ENCODE measurements around the gene DMRTB1. TPM values are rescaled to one million over a fixed set of nuclear protein-coding genes. Genes with fewer than 3 reads are reported as not detected.

The DMRTB1 gene
- total and polyA plus RNA-seq, 2 experiments from 2014 or later = not detected

- Histone ChIP-seq H3K9me2 (ENCODE audit: insufficient read depth) (no peaks in the 10 kb centered on the region), H3K4me1 (ENCODE audit: insufficient read depth) (peaks cover 36% of the 10 kb centered on the region), H3K27ac (no peak overlapping the region), H3K4me2 (ENCODE audit: unreplicated experiment) (no peak overlapping the region), H3K27me3 (replicated peaks; ENCODE audit: insufficient read depth) (peaks cover 12% of the 10 kb centered on the region), H3K36me3 (ENCODE audit: low read depth) (no peaks in the 10 kb centered on the region), H2AFZ (no peak overlapping the region), H4K20me1 (ENCODE audit: insufficient read depth) (no peaks in the 10 kb centered on the region), H3K9me3 (ENCODE audit: low read depth) (no peaks in the 10 kb centered on the region), H3K9ac (no peak overlapping the region), H3K4me3 (no peak overlapping the region), H3F3A (ENCODE audit: insufficient read depth) (peaks cover 20% of the 10 kb centered on the region), H3K79me2 (ENCODE audit: insufficient read depth) (no peaks in the 10 kb centered on the region)
- WGBS, 2 experiments (ENCODE audit: low coverage in 1 of 2, low lambda C conversion rate in 2 of 2, missing lambda C conversion rate in 2 of 2) = 80 to 86% methylated on average over 5 of the region's 5 CpGs
- DNase-seq = peak; percentile 47
- TF ChIP-seq EZH2 (IDR thresholded peaks at IDR 0.05; ENCODE audit: insufficient read depth, poor library complexity, severe bottlenecking) = no peak
- no peak for TF ChIP-seq EZH2phosphoT487 (IDR thresholded peaks at IDR 0.05; ENCODE audit: insufficient read depth, low read depth)
- in situ Hi-C loops (cut with MboI) = no loop called here
Measured at GRCh38 chr1:53411541-53412152, 47.6 kb upstream of the DMRTB1 start.

DNA sequence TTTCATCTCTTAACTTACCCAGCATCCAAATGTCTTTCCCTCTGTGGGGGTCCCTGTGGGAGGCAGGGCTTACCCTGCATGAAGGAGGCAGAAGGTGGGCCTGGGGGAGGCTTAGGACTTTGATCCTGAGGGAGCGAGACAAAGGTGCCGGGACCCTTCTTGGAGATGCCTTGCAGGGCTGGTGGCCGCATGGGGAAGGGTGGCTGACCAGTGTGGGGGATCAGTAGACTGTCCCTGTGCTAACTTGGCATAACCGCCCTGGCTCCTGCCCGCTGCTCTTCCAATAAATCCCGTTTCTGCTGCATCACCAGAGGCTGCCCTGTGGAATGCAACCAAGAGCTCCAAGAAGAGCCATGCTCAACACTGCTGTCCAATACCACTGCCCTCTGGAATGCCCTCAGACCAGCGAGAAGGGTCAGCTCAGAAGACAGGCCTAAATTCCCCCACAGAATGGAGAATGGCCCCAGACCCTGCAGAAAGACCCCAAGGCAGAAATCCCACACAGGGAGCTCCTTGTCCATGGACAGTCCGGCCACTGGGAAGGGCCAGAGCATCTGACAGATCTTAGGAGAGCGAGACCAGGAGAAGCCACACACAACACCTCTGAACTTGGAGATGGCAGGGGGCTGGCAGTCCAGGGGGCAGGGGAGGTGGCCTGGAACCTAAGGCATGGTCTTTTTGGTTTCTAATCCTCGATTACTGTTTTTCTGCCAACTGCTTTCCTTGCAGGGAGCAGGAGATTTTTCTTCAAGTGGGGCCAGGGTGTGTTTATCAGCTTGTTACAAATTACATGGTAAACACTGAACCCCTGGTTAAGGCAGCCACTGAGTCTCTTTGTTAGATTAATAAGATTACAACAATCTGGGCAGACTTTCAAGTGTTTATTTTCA, 46.7 kb upstream of the DMRTB1 start:
- no peak overlapping the region for H3K4me3 ChIP-seq
- DNase-seq = no peak

DNA sequence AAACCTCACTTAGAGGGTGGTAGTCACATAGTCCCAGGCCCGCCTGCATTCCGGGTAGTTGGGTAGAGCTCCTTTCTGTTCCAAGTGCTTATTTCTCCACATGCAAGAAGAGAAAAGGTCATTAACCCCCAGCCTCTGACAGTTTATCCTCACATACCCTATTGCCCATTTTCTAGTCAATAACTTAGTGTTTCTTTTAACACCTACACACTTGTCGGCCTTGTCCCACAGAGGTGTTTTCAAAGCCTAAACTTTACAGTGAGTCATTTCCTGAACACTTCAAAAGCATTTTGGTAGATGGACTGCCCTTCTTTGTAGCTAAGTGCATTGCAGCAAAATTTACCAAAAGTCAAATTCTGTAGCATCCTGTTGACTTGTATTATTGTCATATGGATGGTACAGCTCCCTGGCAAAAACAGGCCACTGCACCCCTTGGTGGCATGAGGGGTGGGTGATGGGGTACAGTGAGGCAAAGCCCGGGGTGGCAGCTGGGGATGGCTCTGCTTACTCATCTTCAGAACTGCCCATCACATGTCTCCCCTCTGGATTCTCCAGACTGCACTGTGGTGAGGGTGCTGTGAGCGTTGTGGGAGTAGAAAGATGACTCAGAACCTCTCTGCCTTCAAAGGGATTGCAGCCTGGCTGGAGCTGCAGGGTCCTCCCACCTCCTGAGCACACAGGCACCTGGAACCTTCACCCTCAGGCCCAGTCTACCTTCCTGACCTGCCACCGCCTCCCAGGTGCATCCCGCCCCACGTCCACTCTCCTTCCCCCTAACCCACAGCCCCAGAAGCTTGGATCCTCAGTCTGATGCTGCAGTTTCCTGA, 45.8 kb upstream of the DMRTB1 start:
- TF ChIP-seq EZH2phosphoT487 (IDR thresholded peaks at IDR 0.05; ENCODE audit: insufficient read depth, low read depth) = no peak
- no peak for TF ChIP-seq EZH2 (IDR thresholded peaks at IDR 0.05; ENCODE audit: insufficient read depth, poor library complexity, severe bottlenecking)
- Histone ChIP-seq H3K27me3 (replicated peaks; ENCODE audit: insufficient read depth) (peaks cover 26% of the 10 kb centered on the region), H3K4me1 (ENCODE audit: insufficient read depth) (peaks cover 30% of the 10 kb centered on the region), H4K20me1 (ENCODE audit: insufficient read depth) (no peaks in the 10 kb centered on the region), H3K4me2 (ENCODE audit: unreplicated experiment) (peak overlapping the region; percentile 62), H3K79me2 (ENCODE audit: insufficient read depth) (no peaks in the 10 kb centered on the region), H3F3A (ENCODE audit: insufficient read depth) (peaks cover 20% of the 10 kb centered on the region), H3K4me3 (no peak overlapping the region), H3K9me2 (ENCODE audit: insufficient read depth) (no peaks in the 10 kb centered on the region), H3K9ac (peak overlapping the region; percentile 37), H3K36me3 (ENCODE audit: low read depth) (no peaks in the 10 kb centered on the region), H2AFZ (no peak overlapping the region), H3K27ac (peak overlapping the region; percentile 73), H3K9me3 (ENCODE audit: low read depth) (no peaks in the 10 kb centered on the region)
- DNase-seq = peak; percentile 87
- WGBS, 2 experiments (ENCODE audit: low coverage in 1 of 2, low lambda C conversion rate in 2 of 2, missing lambda C conversion rate in 2 of 2) = 32 to 44% methylated on average over 6 to 8 of the region's 8 CpGs
- in situ Hi-C loops (cut with MboI) = no loop called here

More for the DNA sequence above, 46.7 kb upstream of the DMRTB1 start:
- TF ChIP-seq EZH2 (IDR thresholded peaks at IDR 0.05; ENCODE audit: insufficient read depth, poor library complexity, severe bottlenecking) (no peak), EZH2phosphoT487 (IDR thresholded peaks at IDR 0.05; ENCODE audit: insufficient read depth, low read depth) (no peak)
- no peaks in the 10 kb centered on the region for H4K20me1 ChIP-seq (ENCODE audit: insufficient read depth)
- 96 to 99% methylated on average over 10 of the region's 10 CpGs for WGBS, 2 experiments (ENCODE audit: low coverage in 1 of 2, low lambda C conversion rate in 2 of 2, missing lambda C conversion rate in 2 of 2)
- H3K27me3 ChIP-seq (replicated peaks; ENCODE audit: insufficient read depth) = peaks cover 17% of the 10 kb centered on the region
- H3K27ac ChIP-seq = peak overlapping the region; percentile 73; the same call in 1 of the 2 replicates
- no peaks in the 10 kb centered on the region for H3K36me3 ChIP-seq (ENCODE audit: low read depth)
- 0 out of 2 replicates have a peak overlapping the region, but pooled peaks have one; percentile 37 for H3K9ac ChIP-seq
- H3K9me2 ChIP-seq (ENCODE audit: insufficient read depth) = no peaks in the 10 kb centered on the region
- in situ Hi-C loops (cut with MboI) = no loop called here
- H3K4me2 ChIP-seq (ENCODE audit: unreplicated experiment) = peak overlapping the region; percentile 62
- no peaks in the 10 kb centered on the region for H3K9me3 ChIP-seq (ENCODE audit: low read depth)
- H3K79me2 ChIP-seq (ENCODE audit: insufficient read depth) = no peaks in the 10 kb centered on the region
- H3K4me1 ChIP-seq (ENCODE audit: insufficient read depth) = peaks cover 36% of the 10 kb centered on the region
- H3F3A ChIP-seq (ENCODE audit: insufficient read depth) = peaks cover 20% of the 10 kb centered on the region
- no peak overlapping the region for H2AFZ ChIP-seq

DNA sequence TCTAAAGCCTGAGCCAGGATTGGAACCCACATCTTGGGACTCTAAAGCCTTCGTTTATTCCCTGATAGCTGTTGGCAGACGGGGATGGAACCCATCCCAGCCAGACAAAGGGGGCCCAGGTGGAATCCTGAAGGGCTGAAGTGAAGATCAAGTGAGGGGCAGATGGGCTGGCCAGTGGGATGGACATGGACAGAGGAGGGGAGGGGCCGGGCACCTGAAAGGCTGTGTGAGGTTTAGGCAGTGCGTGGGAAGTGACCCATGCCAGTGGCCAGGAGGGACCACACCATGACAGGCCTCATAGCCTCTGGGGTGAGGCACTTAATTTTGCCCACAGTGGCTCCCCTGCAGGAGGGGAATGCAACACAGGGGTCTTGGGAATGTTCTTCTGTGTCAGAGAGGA, 44.6 kb upstream of the DMRTB1 start:
- DNase-seq = no peak
- H3K9ac ChIP-seq = no peak overlapping the region
- no peak overlapping the region for H3K4me3 ChIP-seq
- no peak for TF ChIP-seq EZH2 (IDR thresholded peaks at IDR 0.05; ENCODE audit: insufficient read depth, poor library complexity, severe bottlenecking)
- TF ChIP-seq EZH2phosphoT487 (IDR thresholded peaks at IDR 0.05; ENCODE audit: insufficient read depth, low read depth) = no peak
- H3K9me2 ChIP-seq (ENCODE audit: insufficient read depth) = no peaks in the 10 kb centered on the region
- in situ Hi-C loops (cut with MboI) = no loop called here
- no peaks in the 10 kb centered on the region for H3K9me3 ChIP-seq (ENCODE audit: low read depth)
- H3K27ac ChIP-seq = no peak overlapping the region
- H3K4me1 ChIP-seq (ENCODE audit: insufficient read depth) = peaks cover 26% of the 10 kb centered on the region
- H3K36me3 ChIP-seq (ENCODE audit: low read depth) = no peaks in the 10 kb centered on the region
- H4K20me1 ChIP-seq (ENCODE audit: insufficient read depth) = no peaks in the 10 kb centered on the region
- H3K27me3 ChIP-seq (replicated peaks; ENCODE audit: insufficient read depth) = peaks cover 38% of the 10 kb centered on the region
- no peak overlapping the region for H3K4me2 ChIP-seq (ENCODE audit: unreplicated experiment)
- H3F3A ChIP-seq (ENCODE audit: insufficient read depth) = peaks cover 20% of the 10 kb centered on the region
- 87 to 97% methylated on average over 4 of the region's 4 CpGs for WGBS, 2 experiments (ENCODE audit: low coverage in 1 of 2, low lambda C conversion rate in 2 of 2, missing lambda C conversion rate in 2 of 2)
- H2AFZ ChIP-seq = no peak overlapping the region
- H3K79me2 ChIP-seq (ENCODE audit: insufficient read depth) = no peaks in the 10 kb centered on the region
